Suprapubic skin (tissue), 4 donors: ENCODE data around the gene PAPLN.

ENCODE experiments used
- EP300 ChIP-seq: sonication (generic); formaldehyde crosslinking; IDR thresholded peaks from one replicate; pipeline ENCODE4 v1.6.1; 2017; ENCODE audit warnings: antibody characterized with exemption
- POLR2A ChIP-seq, 2 donors: fragments of 450-650 bp; IDR thresholded peaks; one replicate each; pipeline ENCODE4 v1.6.1; 2017; ENCODE audit warnings: antibody characterized with exemption in 2 of 2, mild to moderate bottlenecking in 2 of 2, moderate library complexity in 2 of 2
- POLR2AphosphoS5 ChIP-seq, 3 donors: sonication (generic); formaldehyde crosslinking; IDR thresholded peaks; one replicate each; pipeline ENCODE4 v1.6.1; 2017; ENCODE audit warnings: antibody characterized with exemption in 3 of 3
- TF ChIP-seq, protein P1 (sequence below), 2 donors: fragments of 200-600 bp in 1 of 2; fragments of 450-650 bp in 1 of 2; sonication (generic) in 1 of 2; IDR thresholded peaks; one replicate each; pipeline ENCODE4 v1.5.1; 2016 to 2019; ENCODE audit warnings: antibody characterized with exemption in 2 of 2, mild to moderate bottlenecking in 1 of 2, moderate library complexity in 1 of 2

DNA sequence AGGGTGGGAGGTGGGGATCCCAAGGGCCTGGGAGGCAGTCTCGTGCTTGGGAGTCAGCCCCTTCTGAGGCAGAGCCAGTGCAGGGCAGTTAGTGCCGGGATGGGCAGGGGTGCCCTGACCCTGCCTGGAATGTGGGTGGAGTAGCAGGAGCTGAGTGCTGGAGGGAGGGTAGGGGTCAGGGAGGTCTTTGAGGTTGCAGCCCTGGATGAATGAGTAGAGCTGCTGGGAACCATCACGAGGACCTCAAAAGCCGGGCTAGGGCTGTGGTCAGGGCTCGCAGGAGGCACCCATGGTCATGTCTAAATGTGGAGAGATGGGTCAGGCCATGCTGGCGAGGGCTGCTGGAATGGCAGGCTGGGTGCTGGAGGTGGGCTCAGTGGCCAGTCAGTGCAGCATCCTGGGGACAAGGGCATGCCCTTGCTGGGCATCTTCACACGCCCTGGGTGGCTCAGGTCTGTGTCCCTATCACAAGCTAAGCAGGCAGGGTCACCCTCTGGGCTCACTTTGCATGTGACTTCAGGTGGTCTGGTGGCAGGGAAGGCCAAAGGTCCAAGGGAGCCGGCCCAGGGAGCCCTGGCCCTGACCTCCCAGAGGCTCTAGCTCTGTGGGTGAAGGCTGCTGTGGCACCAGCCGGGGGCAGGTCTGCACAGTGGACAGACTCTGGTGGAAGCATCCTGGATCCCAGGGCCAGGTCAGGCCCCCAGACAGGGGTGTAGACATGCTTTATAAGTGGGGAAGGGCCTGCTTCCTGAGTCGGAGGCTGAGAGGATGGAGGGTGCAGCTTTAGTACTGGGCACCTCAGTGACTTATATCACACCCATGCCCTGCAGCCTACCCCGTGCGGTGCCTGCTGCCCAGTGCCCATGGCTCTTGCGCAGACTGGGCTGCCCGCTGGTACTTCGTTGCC is 24.5 kb downstream of the PAPLN start:
- TF ChIP-seq, protein P1, sequence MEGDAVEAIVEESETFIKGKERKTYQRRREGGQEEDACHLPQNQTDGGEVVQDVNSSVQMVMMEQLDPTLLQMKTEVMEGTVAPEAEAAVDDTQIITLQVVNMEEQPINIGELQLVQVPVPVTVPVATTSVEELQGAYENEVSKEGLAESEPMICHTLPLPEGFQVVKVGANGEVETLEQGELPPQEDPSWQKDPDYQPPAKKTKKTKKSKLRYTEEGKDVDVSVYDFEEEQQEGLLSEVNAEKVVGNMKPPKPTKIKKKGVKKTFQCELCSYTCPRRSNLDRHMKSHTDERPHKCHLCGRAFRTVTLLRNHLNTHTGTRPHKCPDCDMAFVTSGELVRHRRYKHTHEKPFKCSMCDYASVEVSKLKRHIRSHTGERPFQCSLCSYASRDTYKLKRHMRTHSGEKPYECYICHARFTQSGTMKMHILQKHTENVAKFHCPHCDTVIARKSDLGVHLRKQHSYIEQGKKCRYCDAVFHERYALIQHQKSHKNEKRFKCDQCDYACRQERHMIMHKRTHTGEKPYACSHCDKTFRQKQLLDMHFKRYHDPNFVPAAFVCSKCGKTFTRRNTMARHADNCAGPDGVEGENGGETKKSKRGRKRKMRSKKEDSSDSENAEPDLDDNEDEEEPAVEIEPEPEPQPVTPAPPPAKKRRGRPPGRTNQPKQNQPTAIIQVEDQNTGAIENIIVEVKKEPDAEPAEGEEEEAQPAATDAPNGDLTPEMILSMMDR (IDR thresholded peaks at IDR 0.05): no peak
- TF ChIP-seq EP300 (no peak), POLR2AphosphoS5 (IDR thresholded peaks at IDR 0.05) (no peak), POLR2A (IDR thresholded peaks at IDR 0.05) (no peak)
